AG04450 (cell line): ENCODE measurements around the gene POLDIP3. TPM values are rescaled to one million over a fixed set of nuclear protein-coding genes. Genes with fewer than 3 reads are reported as not detected.

Source experiments
- CTCF ChIA-PET: fragments of 300-600, 350-600 bp; formaldehyde crosslinking; extraction: SDS; loops from one replicate; lab custom pipeline; 2022; ENCODE audit warnings: antibody characterized with exemption, inconsistent platforms; lab: Charles Lee
- POLR2A ChIA-PET: fragments of 350-600 bp; formaldehyde crosslinking; extraction: SDS; loops from one replicate; lab custom pipeline; 2021; ENCODE audit warnings: antibody characterized with exemption, inconsistent platforms; lab: Yijun Ruan, JAX
- DNase-seq: peaks from one replicate; pipeline ENCODE4 v3.0.0-alpha.2; 2011; ENCODE audit warnings: low read depth, low spot score
- H3K27ac ChIP-seq: one replicate; pipeline ENCODE4 v1.5.1; 2012; ENCODE audit warnings: low read depth, low read length, control low read depth
- H3K27me3 ChIP-seq: one replicate; pipeline ENCODE4 v1.6.0; 2012; ENCODE audit warnings: low read length; ENCODE audit not compliant: control insufficient read depth, insufficient read depth
- H3K4me3 ChIP-seq: 2 replicates; pipeline ENCODE4 v1.5.1; 2011; ENCODE audit warnings: mild to moderate bottlenecking, low read depth, low read length, control low read depth
- H3K9me3 ChIP-seq: 2 replicates; pipeline ENCODE4 v1.5.1; 2012; ENCODE audit warnings: low read length; ENCODE audit not compliant: control insufficient read depth, insufficient read depth
- CTCF ChIP-seq: IDR thresholded peaks from 2 replicates; pipeline ENCODE4 v1.5.1; 2011; ENCODE audit warnings: low read depth, low read length, control low read depth, inconsistent platforms
- polyA plus RNA-seq: library from polyadenylated mRNA; depleted of rRNA; stranded (reverse); fragments of >200 nt; gene quantifications from 2 replicates; pipeline ENCODE4 v1.2.3, GENCODE V29; 2011

POLDIP3 gene
- polyA plus RNA-seq, 1 experiment: 50.6 TPM

GRCh38 chr22:42654436-42655073 lies 39.9 kb upstream of the POLDIP3 start:
- CTCF ChIA-PET: interaction anchor here (1.9 kb wide), 1 partner anchor 166 kb away, joined by 9 read pairs; no protein-coding TSS in a partner anchor
- POLR2A ChIA-PET: interaction anchor here (0.7 kb wide), 1 partner anchor 17 kb away, joined by 4 read pairs; no protein-coding TSS in a partner anchor
- Histone ChIP-seq H3K9me3 (no peaks in the 10 kb centered on the region), H3K27me3 (peaks cover 3% of the 10 kb centered on the region), H3K27ac (no peak overlapping the region), H3K4me3 (no peak overlapping the region)
- no peak for TF ChIP-seq CTCF
- no peak for DNase-seq

- H3K9me3 ChIP-seq: no peaks in the 10 kb centered on the region
- CTCF ChIA-PET: interaction anchor here (1.2 to 1.9 kb wide), 2 partner anchors 33 to 166 kb away, joined by 3 to 9 read pairs; no protein-coding TSS in a partner anchor
- peaks cover 3% of the 10 kb centered on the region for H3K27me3 ChIP-seq
- no peak overlapping the region for H3K27ac ChIP-seq
- DNase-seq: no peak
- POLR2A ChIA-PET: no interaction called here
- no peak overlapping the region for H3K4me3 ChIP-seq
- TF ChIP-seq CTCF: no peak
Observed at GRCh38 chr22:42653999-42654398, 39.3 kb upstream of the POLDIP3 start.

GRCh38 chr22:42651134-42651533 lies 36.5 kb upstream of the POLDIP3 start:
- Histone ChIP-seq H3K4me3 (no peak overlapping the region), H3K9me3 (no peaks in the 10 kb centered on the region), H3K27me3 (peaks cover 3% of the 10 kb centered on the region), H3K27ac (no peak overlapping the region)
- TF ChIP-seq CTCF: no peak
- ChIA-PET CTCF (interaction anchor here (0.6 to 0.7 kb wide), 2 partner anchors 10 to 441 kb away, joined by 5 to 6 read pairs; no protein-coding TSS in a partner anchor), POLR2A (interaction anchor here (0.7 kb wide), 1 partner anchor 36 kb away, joined by 3 read pairs; the partner anchor contains the start of gene POLDIP3)
- DNase-seq: no peak

GRCh38 chr22:42649246-42650099 lies 34.8 kb upstream of the POLDIP3 start, which contains the start of gene CYB5R3:
Gene CYB5R3, minus strand, starts transcription at chr22:42649392. Its CDS starts 77 bp downstream, at chr22:42649315.
- no peak for DNase-seq
- CTCF ChIA-PET: interaction anchor here (0.6 to 1.5 kb wide), 3 partner anchors 11 to 171 kb away, joined by 4 to 12 read pairs (median 4); no protein-coding TSS in a partner anchor
- no peak for TF ChIP-seq CTCF
- POLR2A ChIA-PET: interaction anchor here (0.6 to 1.6 kb wide), 5 partner anchors 14 to 272 kb away, joined by 3 to 12 read pairs (median 4); partner anchors contain the start of gene POLDIP3
- Histone ChIP-seq H3K27me3 (no peaks in the 10 kb centered on the region), H3K27ac (peak within 1 kb of the TSS; percentile 65), H3K4me3 (peak within 1 kb of the TSS; percentile 88), H3K9me3 (no peaks in the 10 kb centered on the region)
